SK-N-SH (cell line): ENCODE measurements around the gene LPP. TPM values are rescaled to one million over a fixed set of nuclear protein-coding genes. Genes with fewer than 3 reads are reported as not detected.

ENCODE experiments used
- CTCF ChIA-PET: fragments of 300-600, 350-600 bp; formaldehyde crosslinking; extraction: SDS; loops from one replicate; lab custom pipeline; 2021; lab: Yijun Ruan, JAX
- POLR2A ChIA-PET: fragments of 350-600 bp; sonication (Branson Sonifier 250); formaldehyde crosslinking; extraction: SDS; loops from one replicate; lab custom pipeline; 2020; ENCODE audit warnings: antibody characterized with exemption, inconsistent platforms; lab: Yijun Ruan, JAX
- DNase-seq: peaks from one replicate; pipeline ENCODE4 v3.0.0; 2012
- H2AFZ ChIP-seq: fragments of 200-600 bp; sonication (generic); 2 replicates; pipeline ENCODE4 v1.8.1; 2016; ENCODE audit warnings: antibody characterized with exemption, mild to moderate bottlenecking, low read depth
- H3F3A ChIP-seq: fragments of 200-600 bp; sonication (generic); replicated peaks from 2 replicates; pipeline ENCODE3; 2016; ENCODE audit warnings: antibody characterized with exemption, mild to moderate bottlenecking; ENCODE audit not compliant: insufficient read depth
- H3K27ac ChIP-seq, 2 experiments: fragments of 200-500 bp in 1 of 2; fragments of 200-600 bp in 1 of 2; sonication (Bioruptor generic) in 1 of 2; sonication (generic), shearing (Covaris generic) in 1 of 2; 2 replicates each; pipeline versions ENCODE4 v1.5.1 to v1.6.1; 2014 to 2016; ENCODE audit warnings: low read depth in 2 of 2, inconsistent platforms in 1 of 2, low read length in 1 of 2, mild to moderate bottlenecking in 1 of 2, mixed read lengths in 1 of 2
- H3K27me3 ChIP-seq: fragments of 200-600 bp; sonication (generic), shearing (Covaris generic); 2 replicates; pipeline ENCODE4 v1.6.1; 2016; ENCODE audit warnings: mixed run types; ENCODE audit not compliant: insufficient read depth
- H3K36me3 ChIP-seq, 2 experiments: fragments of 200-500 bp in 1 of 2; fragments of 200-600 bp in 1 of 2; sonication (Bioruptor generic) in 1 of 2; sonication (generic) in 1 of 2; replicated peaks in 1 of 2; 2 replicates each; pipeline versions ENCODE3 to v1.5.1; 2014 to 2016; ENCODE audit warnings: low read length in 1 of 2, mild to moderate bottlenecking in 1 of 2; ENCODE audit not compliant: insufficient read depth in 2 of 2, control insufficient read depth in 1 of 2
- H3K4me1 ChIP-seq, 2 experiments: fragments of 200-500 bp in 1 of 2; fragments of 200-600 bp in 1 of 2; sonication (Bioruptor generic) in 1 of 2; sonication (generic), shearing (Covaris generic) in 1 of 2; 2 replicates each; pipeline versions ENCODE4 v1.5.1 to v1.6.1; 2014 to 2016; ENCODE audit warnings: low read depth in 1 of 2, low read length in 1 of 2, mixed run types in 1 of 2; ENCODE audit not compliant: insufficient read depth in 2 of 2, control insufficient read depth in 1 of 2
- H3K4me2 ChIP-seq: fragments of 200-600 bp; sonication (generic), shearing (Covaris generic); 2 replicates; pipeline ENCODE4 v1.6.1; 2017; ENCODE audit warnings: mixed run types
- H3K4me3 ChIP-seq, 2 experiments: fragments of 200-500 bp in 1 of 2; fragments of 200-600 bp in 1 of 2; sonication (Bioruptor generic) in 1 of 2; sonication (generic), shearing (Covaris generic) in 1 of 2; 2 replicates each; pipeline versions ENCODE4 v1.5.1 to v1.8.1; 2014 to 2016; ENCODE audit warnings: low read depth in 2 of 2, inconsistent platforms in 1 of 2, low read length in 1 of 2, mild to moderate bottlenecking in 1 of 2, mixed read lengths in 1 of 2, moderate library complexity in 1 of 2
- H3K79me2 ChIP-seq: fragments of 200-600 bp; sonication (generic); 2 replicates; pipeline ENCODE4 v1.8.1; 2017; ENCODE audit warnings: mild to moderate bottlenecking; ENCODE audit not compliant: insufficient read depth
- H3K9ac ChIP-seq: fragments of 200-600 bp; sonication (generic); 2 replicates; pipeline ENCODE4 v1.6.1; 2017; ENCODE audit warnings: mixed run types
- H3K9me2 ChIP-seq: fragments of 200-600 bp; sonication (generic); 2 replicates; pipeline ENCODE4 v1.6.1; 2017; ENCODE audit warnings: mixed run types
- H3K9me3 ChIP-seq: fragments of 200-600 bp; sonication (generic); 2 replicates; pipeline ENCODE4 v1.6.1; 2017; ENCODE audit warnings: mixed run types, mild to moderate bottlenecking, moderate library complexity
- H4K20me1 ChIP-seq: fragments of 200-600 bp; sonication (generic); 2 replicates; pipeline ENCODE4 v1.6.1; 2017; ENCODE audit warnings: mild to moderate bottlenecking, mixed run types; ENCODE audit not compliant: insufficient read depth
- ELF1 ChIP-seq: IDR thresholded peaks from 2 replicates; pipeline ENCODE4 v1.4.0; 2012
- EZH2phosphoT487 ChIP-seq: fragments of 200-600 bp; sonication (generic); IDR thresholded peaks from 2 replicates; pipeline ENCODE4 v1.6.1; 2017; ENCODE audit warnings: low read depth, mixed run types, mild to moderate bottlenecking, antibody characterized with exemption, moderate library complexity, borderline replicate concordance
- FOXM1 ChIP-seq: IDR thresholded peaks from 2 replicates; pipeline ENCODE4 v1.4.0; 2012; ENCODE audit warnings: low read depth, mild to moderate bottlenecking
- GABPA ChIP-seq: IDR thresholded peaks from 2 replicates; pipeline ENCODE4 v1.4.0; 2012; ENCODE audit warnings: low read depth, mild to moderate bottlenecking
- JUND ChIP-seq: IDR thresholded peaks from 2 replicates; pipeline ENCODE4 v1.4.0; 2012
- MEF2A ChIP-seq: IDR thresholded peaks from 2 replicates; pipeline ENCODE4 v1.4.0; 2012; ENCODE audit warnings: low read depth, borderline replicate concordance
- MXI1 ChIP-seq: IDR thresholded peaks from 2 replicates; pipeline ENCODE4 v1.6.1; 2012; ENCODE audit warnings: mild to moderate bottlenecking, low read depth, low read length, improper control_type of control experiment
- NRF1 ChIP-seq: IDR thresholded peaks from 2 replicates; pipeline ENCODE4 v1.6.1; 2012; ENCODE audit warnings: low read depth, mild to moderate bottlenecking, low read length
- RAD21 ChIP-seq: IDR thresholded peaks from 2 replicates; pipeline ENCODE4 v1.6.1; 2012; ENCODE audit warnings: mild to moderate bottlenecking, low read length
- RCOR1 ChIP-seq: fragments of 150-350 bp; IDR thresholded peaks from 2 replicates; pipeline ENCODE4 v1.6.1; 2017; ENCODE audit warnings: antibody characterized with exemption, low read length
- TCF12 ChIP-seq: IDR thresholded peaks from 2 replicates; pipeline ENCODE4 v1.4.0; 2012
- TEAD4 ChIP-seq: IDR thresholded peaks from 2 replicates; pipeline ENCODE4 v1.4.0; 2012; ENCODE audit warnings: mild to moderate bottlenecking, borderline replicate concordance; ENCODE audit not compliant: insufficient read depth
- YY1 ChIP-seq: IDR thresholded peaks from 2 replicates; pipeline ENCODE4 v1.4.0; 2012; ENCODE audit warnings: low read depth, mild to moderate bottlenecking
- WGBS: methylation state at CpG from one replicate; pipeline ENCODE4 v1.1.6; 2017; ENCODE audit warnings: low lambda C conversion rate; 5-methylcytosine and 5-hydroxymethylcytosine counted together
- polyA plus RNA-seq, 3 experiments: library from polyadenylated mRNA; depleted of rRNA; stranded (reverse); fragments of >200 nt; gene quantifications; 2 replicates each; pipeline ENCODE4 v1.2.3, GENCODE V29; 2012
- TF ChIP-seq, protein P1 (sequence below): fragments of 150-350 bp; IDR thresholded peaks from 2 replicates; pipeline ENCODE4 v1.6.1; 2017; ENCODE audit warnings: antibody characterized with exemption, low read length, low read depth, borderline replicate concordance
- TF ChIP-seq, protein P2 (sequence below): IDR thresholded peaks from 2 replicates; pipeline ENCODE4 v1.4.0; 2012; ENCODE audit warnings: low read depth, borderline replicate concordance
- TF ChIP-seq, protein P3 (sequence below): IDR thresholded peaks from 2 replicates; pipeline ENCODE4 v1.4.0; 2012; ENCODE audit warnings: low read depth, borderline replicate concordance
- TF ChIP-seq, protein P4 (sequence below): IDR thresholded peaks from 2 replicates; pipeline ENCODE4 v1.6.1; 2012; ENCODE audit warnings: mild to moderate bottlenecking, low read depth, low read length, moderate library complexity
- TF ChIP-seq, protein P5 (sequence below): IDR thresholded peaks from 2 replicates; pipeline ENCODE4; 2012
- TF ChIP-seq, protein P6 (sequence below): IDR thresholded peaks from 2 replicates; pipeline ENCODE4 v1.4.0; 2012; ENCODE audit warnings: low read depth

Gene LPP
- polyA plus RNA-seq, 1 of the 3 experiments (the other 2 are of a cell fraction), result 6.6 TPM

DNA sequence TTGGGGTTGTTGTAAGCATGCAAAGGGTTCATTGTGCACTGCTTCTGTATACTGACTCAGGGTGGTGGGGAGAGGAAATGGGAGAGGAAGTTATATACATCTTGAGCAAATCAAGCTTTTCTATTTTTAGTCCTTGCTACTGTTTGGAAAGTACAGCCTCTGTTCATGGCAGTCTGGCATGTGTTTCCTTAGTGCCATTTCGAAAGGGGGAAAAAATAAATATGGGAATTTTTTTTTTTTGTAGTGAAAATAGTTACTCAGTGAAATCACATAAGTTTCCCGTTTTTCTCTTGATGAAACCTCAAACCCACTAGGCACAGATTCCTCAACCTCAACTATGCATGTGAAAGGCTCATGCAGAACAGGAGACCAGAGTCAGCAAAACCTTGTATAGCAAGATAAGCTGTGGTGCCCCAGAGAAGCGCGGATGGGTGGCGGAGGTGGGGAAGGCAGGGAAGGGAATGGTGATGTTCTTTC is 353.3 kb downstream of the LPP start (continued):
- TF ChIP-seq NRF1, result no peak
- TF ChIP-seq, protein P1, sequence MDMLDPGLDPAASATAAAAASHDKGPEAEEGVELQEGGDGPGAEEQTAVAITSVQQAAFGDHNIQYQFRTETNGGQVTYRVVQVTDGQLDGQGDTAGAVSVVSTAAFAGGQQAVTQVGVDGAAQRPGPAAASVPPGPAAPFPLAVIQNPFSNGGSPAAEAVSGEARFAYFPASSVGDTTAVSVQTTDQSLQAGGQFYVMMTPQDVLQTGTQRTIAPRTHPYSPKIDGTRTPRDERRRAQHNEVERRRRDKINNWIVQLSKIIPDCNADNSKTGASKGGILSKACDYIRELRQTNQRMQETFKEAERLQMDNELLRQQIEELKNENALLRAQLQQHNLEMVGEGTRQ, result no peak
- TF ChIP-seq, protein P2, sequence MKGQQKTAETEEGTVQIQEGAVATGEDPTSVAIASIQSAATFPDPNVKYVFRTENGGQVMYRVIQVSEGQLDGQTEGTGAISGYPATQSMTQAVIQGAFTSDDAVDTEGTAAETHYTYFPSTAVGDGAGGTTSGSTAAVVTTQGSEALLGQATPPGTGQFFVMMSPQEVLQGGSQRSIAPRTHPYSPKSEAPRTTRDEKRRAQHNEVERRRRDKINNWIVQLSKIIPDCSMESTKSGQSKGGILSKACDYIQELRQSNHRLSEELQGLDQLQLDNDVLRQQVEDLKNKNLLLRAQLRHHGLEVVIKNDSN, result no peak
- TF ChIP-seq MEF2A, result peak; percentile 92
- TF ChIP-seq, protein P3, sequence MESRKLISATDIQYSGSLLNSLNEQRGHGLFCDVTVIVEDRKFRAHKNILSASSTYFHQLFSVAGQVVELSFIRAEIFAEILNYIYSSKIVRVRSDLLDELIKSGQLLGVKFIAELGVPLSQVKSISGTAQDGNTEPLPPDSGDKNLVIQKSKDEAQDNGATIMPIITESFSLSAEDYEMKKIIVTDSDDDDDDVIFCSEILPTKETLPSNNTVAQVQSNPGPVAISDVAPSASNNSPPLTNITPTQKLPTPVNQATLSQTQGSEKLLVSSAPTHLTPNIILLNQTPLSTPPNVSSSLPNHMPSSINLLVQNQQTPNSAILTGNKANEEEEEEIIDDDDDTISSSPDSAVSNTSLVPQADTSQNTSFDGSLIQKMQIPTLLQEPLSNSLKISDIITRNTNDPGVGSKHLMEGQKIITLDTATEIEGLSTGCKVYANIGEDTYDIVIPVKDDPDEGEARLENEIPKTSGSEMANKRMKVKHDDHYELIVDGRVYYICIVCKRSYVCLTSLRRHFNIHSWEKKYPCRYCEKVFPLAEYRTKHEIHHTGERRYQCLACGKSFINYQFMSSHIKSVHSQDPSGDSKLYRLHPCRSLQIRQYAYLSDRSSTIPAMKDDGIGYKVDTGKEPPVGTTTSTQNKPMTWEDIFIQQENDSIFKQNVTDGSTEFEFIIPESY, result no peak
- no peak for TF ChIP-seq ELF1
- no peak for TF ChIP-seq RAD21
- no peak for TF ChIP-seq RCOR1
- TF ChIP-seq JUND, result 0 out of 2 replicates have a peak, but pooled peaks have one; percentile 14
- TF ChIP-seq, protein P4, sequence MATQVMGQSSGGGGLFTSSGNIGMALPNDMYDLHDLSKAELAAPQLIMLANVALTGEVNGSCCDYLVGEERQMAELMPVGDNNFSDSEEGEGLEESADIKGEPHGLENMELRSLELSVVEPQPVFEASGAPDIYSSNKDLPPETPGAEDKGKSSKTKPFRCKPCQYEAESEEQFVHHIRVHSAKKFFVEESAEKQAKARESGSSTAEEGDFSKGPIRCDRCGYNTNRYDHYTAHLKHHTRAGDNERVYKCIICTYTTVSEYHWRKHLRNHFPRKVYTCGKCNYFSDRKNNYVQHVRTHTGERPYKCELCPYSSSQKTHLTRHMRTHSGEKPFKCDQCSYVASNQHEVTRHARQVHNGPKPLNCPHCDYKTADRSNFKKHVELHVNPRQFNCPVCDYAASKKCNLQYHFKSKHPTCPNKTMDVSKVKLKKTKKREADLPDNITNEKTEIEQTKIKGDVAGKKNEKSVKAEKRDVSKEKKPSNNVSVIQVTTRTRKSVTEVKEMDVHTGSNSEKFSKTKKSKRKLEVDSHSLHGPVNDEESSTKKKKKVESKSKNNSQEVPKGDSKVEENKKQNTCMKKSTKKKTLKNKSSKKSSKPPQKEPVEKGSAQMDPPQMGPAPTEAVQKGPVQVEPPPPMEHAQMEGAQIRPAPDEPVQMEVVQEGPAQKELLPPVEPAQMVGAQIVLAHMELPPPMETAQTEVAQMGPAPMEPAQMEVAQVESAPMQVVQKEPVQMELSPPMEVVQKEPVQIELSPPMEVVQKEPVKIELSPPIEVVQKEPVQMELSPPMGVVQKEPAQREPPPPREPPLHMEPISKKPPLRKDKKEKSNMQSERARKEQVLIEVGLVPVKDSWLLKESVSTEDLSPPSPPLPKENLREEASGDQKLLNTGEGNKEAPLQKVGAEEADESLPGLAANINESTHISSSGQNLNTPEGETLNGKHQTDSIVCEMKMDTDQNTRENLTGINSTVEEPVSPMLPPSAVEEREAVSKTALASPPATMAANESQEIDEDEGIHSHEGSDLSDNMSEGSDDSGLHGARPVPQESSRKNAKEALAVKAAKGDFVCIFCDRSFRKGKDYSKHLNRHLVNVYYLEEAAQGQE, result no peak

DNA sequence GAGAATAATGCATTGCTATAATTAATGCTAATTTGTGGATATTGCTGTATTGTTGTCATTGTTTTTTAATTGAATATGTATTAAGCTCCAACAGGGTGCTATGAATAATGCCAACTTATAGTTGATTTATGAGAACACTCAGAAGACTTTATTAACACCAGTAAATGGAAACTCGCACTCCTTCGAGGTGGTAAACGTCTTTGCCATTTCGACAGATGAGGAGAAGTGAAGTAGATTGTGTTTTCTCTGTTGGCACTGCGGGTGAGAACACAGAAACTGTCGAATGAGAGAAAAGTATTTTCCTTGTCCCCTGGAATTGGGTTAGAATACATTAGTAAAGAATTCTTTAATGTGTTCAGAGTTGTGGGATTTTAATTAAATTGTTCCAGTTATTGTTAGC is 354.5 kb downstream of the LPP start:
- no peak for DNase-seq
- Histone ChIP-seq H3F3A (peaks cover 19% of the 10 kb centered on the region), H3K9me3 (no peaks in the 10 kb centered on the region; the same call in 1 of the 2 replicates), H3K79me2 (peaks cover 52% of the 10 kb centered on the region), H3K4me3 (no peak overlapping the region), H4K20me1 (peaks cover 7% of the 10 kb centered on the region; the same call in 1 of the 2 replicates), H3K9ac (no peak overlapping the region), H2AFZ (no peak overlapping the region), H3K9me2 (no peaks in the 10 kb centered on the region), H3K27me3 (no peaks in the 10 kb centered on the region), H3K27ac (no peak overlapping the region), H3K4me2 (0 out of 2 replicates have a peak overlapping the region, but pooled peaks have one; percentile 21), H3K4me1 (peaks cover 2 to 28% of the 10 kb centered on the region in 2 experiments; a peak in 3 of 4 replicates), H3K36me3 (peaks cover 0 to 16% of the 10 kb centered on the region in 2 experiments)
- ChIA-PET POLR2A (no interaction called here), CTCF (no interaction called here)
- WGBS, result 88% methylated on average over 6 of the region's 6 CpGs
- TF ChIP-seq TCF12, result no peak
- TF ChIP-seq NRF1, result no peak
- TF ChIP-seq, protein P5, sequence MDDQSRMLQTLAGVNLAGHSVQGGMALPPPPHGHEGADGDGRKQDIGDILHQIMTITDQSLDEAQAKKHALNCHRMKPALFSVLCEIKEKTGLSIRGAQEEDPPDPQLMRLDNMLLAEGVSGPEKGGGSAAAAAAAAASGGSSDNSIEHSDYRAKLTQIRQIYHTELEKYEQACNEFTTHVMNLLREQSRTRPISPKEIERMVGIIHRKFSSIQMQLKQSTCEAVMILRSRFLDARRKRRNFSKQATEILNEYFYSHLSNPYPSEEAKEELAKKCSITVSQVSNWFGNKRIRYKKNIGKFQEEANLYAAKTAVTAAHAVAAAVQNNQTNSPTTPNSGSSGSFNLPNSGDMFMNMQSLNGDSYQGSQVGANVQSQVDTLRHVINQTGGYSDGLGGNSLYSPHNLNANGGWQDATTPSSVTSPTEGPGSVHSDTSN, result no peak
- no peak for TF ChIP-seq EZH2phosphoT487
- no peak for TF ChIP-seq YY1
- TF ChIP-seq, protein P3, result no peak
- TF ChIP-seq MXI1, result no peak
- TF ChIP-seq, protein P6, sequence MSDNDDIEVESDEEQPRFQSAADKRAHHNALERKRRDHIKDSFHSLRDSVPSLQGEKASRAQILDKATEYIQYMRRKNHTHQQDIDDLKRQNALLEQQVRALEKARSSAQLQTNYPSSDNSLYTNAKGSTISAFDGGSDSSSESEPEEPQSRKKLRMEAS, result no peak
- no peak for TF ChIP-seq ELF1
- TF ChIP-seq FOXM1, result no peak
- no peak for TF ChIP-seq GABPA
- TF ChIP-seq TEAD4, result no peak
